Measurements from ENCODE around the gene SCARB1. TPM values are rescaled to one million over a fixed set of nuclear protein-coding genes. Genes with fewer than 3 reads are reported as not detected.
A peak's percentile ranks its signal among the peaks of the same experiment; 100 is the strongest.

SCARB1 gene
- total RNA-seq, 2 experiments from 2014 or later: 18.2 to 18.3 TPM

DNA sequence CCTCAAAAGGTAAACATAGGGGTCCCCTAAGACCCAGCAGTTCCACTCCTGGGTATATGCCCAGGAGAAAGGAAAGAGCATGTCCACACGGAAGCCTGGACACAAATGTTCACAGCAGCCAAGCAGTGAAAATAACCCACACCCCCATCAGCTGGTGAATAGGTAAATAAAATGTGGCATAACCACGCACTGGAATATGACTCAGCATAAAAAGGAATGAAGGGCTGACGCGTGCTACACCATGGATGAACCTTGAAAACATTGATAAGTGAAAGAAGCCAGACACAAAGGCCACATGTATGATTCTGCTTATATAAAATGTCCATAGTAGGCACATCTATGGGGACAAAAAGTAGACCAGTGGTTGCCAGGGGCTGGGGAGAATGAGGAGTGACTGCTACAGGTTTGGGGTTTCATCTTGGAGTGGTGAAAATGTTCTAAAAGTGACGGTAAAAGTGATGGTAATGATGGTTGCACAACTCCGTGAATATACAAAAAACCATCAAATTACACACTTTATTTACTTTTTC lies 3.8 kb upstream of the SCARB1 start:
- Mint-ChIP-seq H3K27me3 (ENCODE audit: low read depth) (peaks cover 10% of the 10 kb centered on the region), H3K36me3 (ENCODE audit: low read depth) (peaks cover 3% of the 10 kb centered on the region), H3K27ac (no peak overlapping the region), H3K4me3 (no peak overlapping the region), H3K9me3 (no peaks in the 10 kb centered on the region), H3K4me1 (ENCODE audit: low read depth) (peaks cover 20% of the 10 kb centered on the region)
- intact Hi-C loops (cut with micrococcal nuclease): no loop called here
- CTCF ChIA-PET: no interaction called here
- DNase-seq: no peak

DNA sequence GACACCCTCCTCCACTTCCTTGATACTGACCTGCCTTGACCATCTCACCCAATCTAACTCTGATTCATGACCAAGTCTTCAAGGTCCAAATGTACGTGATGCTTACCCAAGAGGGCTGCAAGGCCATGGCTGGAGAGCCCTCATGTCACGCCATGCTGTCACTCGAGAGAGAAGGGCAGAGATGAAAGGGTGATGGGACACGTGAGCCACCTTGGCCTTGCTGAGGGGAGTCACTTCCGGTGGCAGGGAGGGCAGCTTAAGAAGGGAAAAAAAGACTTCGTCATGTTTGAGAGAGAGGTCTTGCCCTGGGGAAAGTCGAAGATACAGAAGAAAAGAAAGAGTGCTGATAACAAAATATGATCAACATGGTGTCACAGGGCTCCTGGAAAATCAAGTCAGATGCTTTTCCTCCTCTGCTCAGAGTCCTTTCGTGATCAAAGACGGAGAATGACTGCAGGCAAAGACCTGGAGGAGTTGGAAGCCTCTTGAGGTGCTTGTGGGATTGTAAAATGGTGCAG lies 3.3 kb upstream of the SCARB1 start:
- Mint-ChIP-seq H3K36me3 (ENCODE audit: low read depth) (peaks cover 3% of the 10 kb centered on the region), H3K4me1 (ENCODE audit: low read depth) (peaks cover 24% of the 10 kb centered on the region), H3K9me3 (no peaks in the 10 kb centered on the region), H3K4me3 (no peak overlapping the region), H3K27me3 (ENCODE audit: low read depth) (peaks cover 10% of the 10 kb centered on the region), H3K27ac (no peak overlapping the region)
- CTCF ChIA-PET: interaction anchor here (0.6 kb wide), 1 partner anchor 169 kb away, joined by 3 read pairs; no protein-coding TSS in a partner anchor
- no peak for DNase-seq
- intact Hi-C loops (cut with micrococcal nuclease): no loop called here

DNA sequence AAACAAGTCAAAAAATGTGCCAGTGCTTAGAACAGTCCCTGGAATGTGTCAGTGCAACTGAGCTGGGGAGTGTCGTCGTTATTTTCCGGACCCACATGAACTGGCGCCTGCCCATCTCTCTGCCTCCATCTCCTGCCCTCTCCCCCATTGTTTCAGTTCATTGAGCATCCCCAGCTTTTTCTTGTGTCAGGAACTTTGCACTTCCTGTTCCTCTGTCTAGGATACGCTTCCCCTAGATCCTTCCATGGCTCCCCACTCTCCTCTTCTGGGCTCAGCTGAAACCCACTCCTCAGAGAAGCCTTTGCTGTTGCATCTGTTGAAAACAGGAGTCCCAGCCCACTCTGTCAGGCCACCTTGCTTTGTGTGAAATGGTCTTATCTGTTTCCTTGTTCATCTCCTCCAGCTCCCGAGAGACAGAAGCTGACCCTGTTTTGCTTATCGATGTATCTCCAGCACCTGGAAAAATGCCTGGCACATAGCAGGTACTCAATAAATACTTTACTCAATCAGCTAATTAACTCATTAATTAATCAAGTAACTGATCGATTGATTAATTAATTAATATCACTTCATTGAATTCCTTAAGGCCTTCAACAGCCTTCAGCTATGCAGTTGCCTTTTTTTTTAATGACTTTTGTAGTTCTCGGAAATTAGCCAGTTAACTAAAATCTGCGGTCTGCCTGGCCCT lies 2.7 kb upstream of the SCARB1 start:
- Mint-ChIP-seq H3K36me3 (ENCODE audit: low read depth) (peaks cover 3% of the 10 kb centered on the region), H3K27me3 (ENCODE audit: low read depth) (peaks cover 10% of the 10 kb centered on the region), H3K27ac (no peak overlapping the region), H3K9me3 (no peaks in the 10 kb centered on the region), H3K4me1 (ENCODE audit: low read depth) (peaks cover 24% of the 10 kb centered on the region), H3K4me3 (no peak overlapping the region)
- DNase-seq: no peak
- CTCF ChIA-PET: interaction anchor here (0.6 kb wide), 1 partner anchor 170 kb away, joined by 3 read pairs; no protein-coding TSS in a partner anchor
- intact Hi-C loops (cut with micrococcal nuclease): no loop called here

GRCh38 chr12:124865728-124866127 lies 2.1 kb upstream of the SCARB1 start:
- peaks cover 3% of the 10 kb centered on the region for H3K36me3 Mint-ChIP-seq (ENCODE audit: low read depth)
- H3K27me3 Mint-ChIP-seq (ENCODE audit: low read depth): peaks cover 7% of the 10 kb centered on the region
- intact Hi-C loops (cut with micrococcal nuclease): loop anchor here (2.0 kb wide), 1 partner anchor 41 kb away; no protein-coding TSS in a partner anchor
- no peak for DNase-seq
- H3K27ac Mint-ChIP-seq: no peak overlapping the region
- peaks cover 24% of the 10 kb centered on the region for H3K4me1 Mint-ChIP-seq (ENCODE audit: low read depth)
- no peak overlapping the region for H3K4me3 Mint-ChIP-seq
- no peaks in the 10 kb centered on the region for H3K9me3 Mint-ChIP-seq
- CTCF ChIA-PET: no interaction called here

DNA sequence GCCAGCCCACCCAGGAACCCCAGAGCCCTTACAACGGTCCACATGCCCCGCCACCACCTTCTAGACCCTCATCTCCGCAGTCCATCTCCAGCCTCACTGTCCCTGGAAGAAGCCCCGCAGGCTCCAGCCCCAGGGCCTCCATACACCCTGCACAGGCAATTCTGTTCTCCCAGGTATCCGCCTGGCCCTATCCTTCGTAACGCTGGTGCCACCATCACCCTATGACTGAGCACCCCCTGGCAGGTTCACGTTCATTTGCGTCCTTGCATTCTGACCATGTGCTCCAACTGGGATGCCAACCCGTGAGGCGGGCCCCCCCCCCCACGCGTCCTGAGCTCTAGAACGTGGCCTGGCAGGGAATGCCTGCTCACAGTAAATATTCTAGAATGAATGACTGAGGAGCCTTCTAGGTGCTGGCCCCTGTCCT lies 675 bp upstream of the SCARB1 start:
- H3K27ac Mint-ChIP-seq: peak overlapping the region; percentile 84
- H3K4me1 Mint-ChIP-seq (ENCODE audit: low read depth): peaks cover 22% of the 10 kb centered on the region
- peaks cover 3% of the 10 kb centered on the region for H3K36me3 Mint-ChIP-seq (ENCODE audit: low read depth)
- no peaks in the 10 kb centered on the region for H3K9me3 Mint-ChIP-seq
- peak overlapping the region; percentile 78 for H3K4me3 Mint-ChIP-seq
- CTCF ChIA-PET: interaction anchor here (0.9 kb wide), 1 partner anchor 200 kb away, joined by 3 read pairs; no protein-coding TSS in a partner anchor
- intact Hi-C loops (cut with micrococcal nuclease): loop anchor here (2.0 kb wide), 1 partner anchor 42 kb away; no protein-coding TSS in a partner anchor
- H3K27me3 Mint-ChIP-seq (ENCODE audit: low read depth): peaks cover 6% of the 10 kb centered on the region
- DNase-seq: no peak

DNA sequence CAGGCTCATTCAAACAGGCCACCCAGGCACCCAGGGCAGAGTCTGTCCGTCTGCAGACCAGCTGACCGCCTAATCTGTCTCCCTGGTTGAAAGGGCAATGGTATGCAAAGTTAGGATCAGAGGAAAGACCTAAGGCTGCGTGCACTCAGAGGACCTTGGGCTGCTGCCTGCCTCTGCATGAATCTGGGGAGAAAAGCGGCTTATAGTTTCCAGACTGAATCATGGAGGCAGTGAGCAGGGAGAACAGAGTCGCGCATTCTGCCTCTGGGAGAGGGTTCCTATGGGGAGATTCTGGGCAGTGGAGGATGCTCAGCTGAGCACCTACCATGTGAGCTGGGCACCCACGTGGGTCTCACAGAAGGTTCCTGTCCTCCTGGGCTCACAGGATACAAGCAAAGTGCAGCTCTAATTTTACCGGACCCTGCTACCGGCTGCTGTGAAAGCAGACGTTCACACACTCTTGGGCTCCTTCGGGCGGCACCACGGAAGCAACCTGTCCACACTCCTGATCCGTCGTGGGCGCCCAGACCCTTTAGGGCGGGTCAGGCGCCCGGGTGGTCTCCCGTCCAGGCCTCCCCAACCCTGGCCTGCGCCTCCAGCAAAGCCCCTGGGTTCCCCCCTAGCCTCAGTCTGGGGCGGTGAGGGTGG lies 772 bp downstream of the SCARB1 start:
- H3K4me1 Mint-ChIP-seq (ENCODE audit: low read depth): peaks cover 14% of the 10 kb centered on the region
- intact Hi-C loops (cut with micrococcal nuclease): loop anchor here (1.0 kb wide), 2 partner anchors 76 to 126 kb away; partner anchors contain the start of gene DHX37
- CTCF ChIA-PET: interaction anchor here (0.7 kb wide), 1 partner anchor 77 kb away, joined by 3 read pairs; no protein-coding TSS in a partner anchor
- H3K27ac Mint-ChIP-seq: no peak overlapping the region
- peak; percentile 45 for DNase-seq
- peaks cover 4% of the 10 kb centered on the region for H3K36me3 Mint-ChIP-seq (ENCODE audit: low read depth)
- no peaks in the 10 kb centered on the region for H3K9me3 Mint-ChIP-seq
- H3K27me3 Mint-ChIP-seq (ENCODE audit: low read depth): no peaks in the 10 kb centered on the region
- H3K4me3 Mint-ChIP-seq: peak overlapping the region; percentile 77

DNA sequence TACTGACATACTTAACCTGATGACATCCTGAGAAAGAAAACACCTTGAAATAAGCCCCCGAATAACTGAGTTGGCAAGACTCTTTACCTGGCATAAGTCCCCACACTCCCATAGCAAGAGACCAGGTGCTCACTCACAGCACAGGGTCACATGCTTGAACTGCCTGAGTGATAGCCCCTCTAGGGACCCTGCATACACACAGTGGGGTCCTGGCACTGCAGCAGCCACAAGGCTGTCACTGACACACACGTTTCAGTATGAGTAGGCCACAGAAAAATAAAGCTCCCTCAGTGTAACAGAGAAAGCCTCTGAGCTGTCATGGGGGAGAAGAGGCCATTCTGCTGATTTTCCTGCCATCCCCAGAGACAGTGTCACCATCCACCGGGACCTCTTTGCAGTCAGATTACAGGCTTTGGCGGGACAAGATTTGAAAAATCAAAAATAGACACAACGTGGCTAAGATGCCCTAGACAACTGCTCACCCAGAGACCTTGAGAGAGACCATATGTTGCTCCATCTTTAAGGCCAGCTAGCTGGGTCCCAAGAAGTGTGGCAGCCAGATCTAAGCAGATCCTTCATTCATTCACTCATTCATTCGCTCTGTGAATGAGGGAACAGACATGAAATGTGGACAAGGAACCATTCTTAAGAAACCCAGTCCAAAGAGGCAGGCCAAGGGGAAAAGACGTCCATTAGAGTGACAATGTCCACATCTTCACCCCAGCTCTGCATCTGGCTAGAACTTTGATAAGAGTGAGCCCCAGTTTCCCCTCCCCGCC lies 1.6 kb downstream of the SCARB1 start:
- no peaks in the 10 kb centered on the region for H3K9me3 Mint-ChIP-seq
- CTCF ChIA-PET: interaction anchor here (0.7 kb wide), 1 partner anchor 78 kb away, joined by 3 read pairs; no protein-coding TSS in a partner anchor
- H3K4me3 Mint-ChIP-seq: peak overlapping the region; percentile 77
- DNase-seq: no peak
- H3K27ac Mint-ChIP-seq: no peak overlapping the region
- intact Hi-C loops (cut with micrococcal nuclease): no loop called here
- peaks cover 4% of the 10 kb centered on the region for H3K36me3 Mint-ChIP-seq (ENCODE audit: low read depth)
- H3K27me3 Mint-ChIP-seq (ENCODE audit: low read depth): no peaks in the 10 kb centered on the region
- H3K4me1 Mint-ChIP-seq (ENCODE audit: low read depth): peaks cover 14% of the 10 kb centered on the region

GRCh38 chr12:124861492-124861891 lies 2.2 kb downstream of the SCARB1 start:
- Mint-ChIP-seq H3K27ac (no peak overlapping the region), H3K4me3 (no peak overlapping the region), H3K27me3 (ENCODE audit: low read depth) (no peaks in the 10 kb centered on the region), H3K4me1 (ENCODE audit: low read depth) (peaks cover 14% of the 10 kb centered on the region), H3K36me3 (ENCODE audit: low read depth) (peaks cover 4% of the 10 kb centered on the region), H3K9me3 (no peaks in the 10 kb centered on the region)
- no peak for DNase-seq
- intact Hi-C loops (cut with micrococcal nuclease): no loop called here
- CTCF ChIA-PET: no interaction called here

DNA sequence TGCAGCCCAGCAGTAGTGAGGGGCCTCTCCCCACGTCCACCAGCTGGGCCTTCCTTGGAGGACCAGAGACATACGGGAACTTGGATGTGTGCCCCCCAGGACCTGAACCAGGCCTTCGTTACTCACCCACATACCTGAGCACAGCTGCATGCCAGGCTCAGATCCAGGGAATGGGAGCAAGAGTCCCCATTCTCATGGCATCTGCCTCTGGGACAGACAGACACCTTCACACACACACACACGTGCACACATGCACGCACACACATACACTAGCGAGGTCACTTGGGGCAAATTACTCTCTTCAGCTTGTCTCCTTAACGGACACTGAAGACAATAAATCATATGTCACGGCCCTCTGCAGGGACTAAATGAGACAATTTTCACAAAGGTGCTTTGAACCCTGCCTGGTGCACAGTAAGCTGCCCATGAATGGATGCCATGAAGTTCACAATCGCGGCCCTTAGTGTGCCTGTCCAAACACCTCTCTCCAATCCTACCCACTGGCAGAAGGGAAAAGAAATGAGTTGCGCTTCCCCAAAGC lies 5.7 kb downstream of the SCARB1 start:
- Mint-ChIP-seq H3K4me1 (ENCODE audit: low read depth) (peaks cover 12% of the 10 kb centered on the region), H3K27me3 (ENCODE audit: low read depth) (no peaks in the 10 kb centered on the region), H3K36me3 (ENCODE audit: low read depth) (peaks cover 4% of the 10 kb centered on the region), H3K9me3 (no peaks in the 10 kb centered on the region), H3K4me3 (no peak overlapping the region), H3K27ac (no peak overlapping the region)
- intact Hi-C loops (cut with micrococcal nuclease): no loop called here
- DNase-seq: no peak
- CTCF ChIA-PET: interaction anchor here (0.6 kb wide), 1 partner anchor 260 kb away, joined by 4 read pairs; no protein-coding TSS in a partner anchor

GRCh38 chr12:124856842-124857178 lies 6.9 kb downstream of the SCARB1 start:
- DNase-seq: no peak
- H3K4me3 Mint-ChIP-seq: no peak overlapping the region
- CTCF ChIA-PET: no interaction called here
- H3K36me3 Mint-ChIP-seq (ENCODE audit: low read depth): peaks cover 4% of the 10 kb centered on the region
- intact Hi-C loops (cut with micrococcal nuclease): no loop called here
- peaks cover 3% of the 10 kb centered on the region for H3K4me1 Mint-ChIP-seq (ENCODE audit: low read depth)
- H3K27me3 Mint-ChIP-seq (ENCODE audit: low read depth): no peaks in the 10 kb centered on the region
- no peaks in the 10 kb centered on the region for H3K9me3 Mint-ChIP-seq
- H3K27ac Mint-ChIP-seq: no peak overlapping the region

DNA sequence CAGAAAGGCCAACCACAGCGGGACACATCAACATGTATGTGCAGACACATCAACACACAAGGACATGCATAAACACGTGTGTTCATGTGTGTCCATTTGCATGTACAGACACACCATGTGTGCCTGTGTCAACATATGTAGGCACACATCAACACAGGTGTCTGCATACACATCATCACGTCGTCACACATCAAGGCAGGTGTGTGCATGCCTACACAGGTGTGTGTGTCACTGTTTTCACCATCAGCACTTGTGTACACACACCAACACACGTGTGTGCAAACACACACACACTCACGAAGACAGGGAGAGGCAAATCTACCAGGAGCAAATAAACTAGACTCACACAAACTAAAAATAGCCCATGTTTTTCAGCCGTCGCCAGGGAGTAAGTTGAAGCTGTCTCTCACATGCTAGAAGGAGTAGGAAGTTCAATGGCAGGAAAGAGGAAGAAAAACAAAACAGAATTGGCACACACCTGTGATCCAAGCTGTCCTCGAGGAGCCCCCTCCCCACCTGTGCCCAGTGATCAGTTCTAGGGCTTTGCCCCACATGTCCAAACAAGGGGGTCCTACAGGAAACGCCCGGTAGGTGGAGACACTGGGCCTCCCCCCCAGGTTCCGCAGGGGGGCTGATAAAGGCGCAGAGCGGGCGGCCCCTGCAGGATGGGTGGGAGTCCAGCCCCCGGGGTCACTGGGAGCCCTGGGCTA lies 7.4 kb downstream of the SCARB1 start:
- CTCF ChIA-PET: no interaction called here
- Mint-ChIP-seq H3K4me3 (no peak overlapping the region), H3K9me3 (no peaks in the 10 kb centered on the region), H3K27ac (no peak overlapping the region), H3K27me3 (ENCODE audit: low read depth) (no peaks in the 10 kb centered on the region), H3K4me1 (ENCODE audit: low read depth) (peaks cover 3% of the 10 kb centered on the region), H3K36me3 (ENCODE audit: low read depth) (peaks cover 4% of the 10 kb centered on the region)
- intact Hi-C loops (cut with micrococcal nuclease): no loop called here
- DNase-seq: no peak

All from activated naive CD4-positive, alpha-beta T cell treated with anti-CD3 and anti-CD28 coated beads for 36 hours (primary cell).